Stomach (tissue), 4 donors: ENCODE data around the gene RPS25.

Experiments
- CTCF ChIP-seq, 7 experiments: fragments of 450-650 bp in 4 of 7; fragments of 200-600 bp in 3 of 7; sonication (generic) in 3 of 7; IDR thresholded peaks; one replicate each; pipeline ENCODE4 v1.5.1; 2016 to 2019; ENCODE audit warnings: antibody characterized with exemption in 7 of 7, control low read depth in 2 of 7, mild to moderate bottlenecking in 1 of 7
- POLR2A ChIP-seq, 4 donors: fragments of 450-650 bp; IDR thresholded peaks; one replicate each; pipeline ENCODE4 v1.6.1; 2016; ENCODE audit warnings: antibody characterized with exemption in 4 of 4, control low read depth in 2 of 4, mild to moderate bottlenecking in 1 of 4, moderate library complexity in 1 of 4
- POLR2AphosphoS5 ChIP-seq, 3 donors: sonication (generic); formaldehyde crosslinking; IDR thresholded peaks; one replicate each; pipeline ENCODE4 v1.6.1; 2016; ENCODE audit warnings: antibody characterized with exemption in 3 of 3

GRCh38 chr11:119028346-119029068, 10.4 kb upstream of the RPS25 start:
- TF ChIP-seq CTCF (IDR thresholded peaks at IDR 0.05) (no peak), POLR2A (IDR thresholded peaks at IDR 0.05) (no peak), POLR2AphosphoS5 (IDR thresholded peaks at IDR 0.05) (no peak)
